Keratinocyte (primary cell): ENCODE measurements around the gene NKX2-3. TPM values are rescaled to one million over a fixed set of nuclear protein-coding genes. Genes with fewer than 3 reads are reported as not detected.

Experiments used
- DNase-seq: peaks from one replicate; pipeline ENCODE4 v3.0.0-alpha.2; 2011; ENCODE audit warnings: low read depth, missing footprints, low spot score
- FAIRE-seq: peaks from 2 replicates; lab custom pipeline; 2011; peaks lifted over from hg19 to GRCh38; lab: Jason Lieb, UNC
- H2AFZ ChIP-seq: 2 replicates; pipeline ENCODE4 v1.6.0; 2012; ENCODE audit warnings: low read length, control low read depth, inconsistent platforms; ENCODE audit not compliant: control insufficient read depth
- H3K27ac ChIP-seq: 2 replicates; pipeline ENCODE4 v1.5.1; 2011; ENCODE audit warnings: low read length; ENCODE audit not compliant: control insufficient read depth, insufficient read depth
- H3K27me3 ChIP-seq: 3 replicates; pipeline ENCODE4 v1.6.0; 2011; ENCODE audit warnings: low read length; ENCODE audit not compliant: control insufficient read depth, insufficient read depth; ENCODE audit errors: extremely low read depth
- H3K36me3 ChIP-seq, 2 experiments: 2 replicates in 1 of 2; 3 replicates in 1 of 2; pipeline ENCODE4 v1.5.1; 2011; ENCODE audit warnings: low read length in 2 of 2, mild to moderate bottlenecking in 1 of 2; ENCODE audit not compliant: control insufficient read depth in 2 of 2, insufficient read depth in 2 of 2; ENCODE audit errors: extremely low read depth in 1 of 2
- H3K4me1 ChIP-seq: 3 replicates; pipeline ENCODE4 v1.5.1; 2011; ENCODE audit warnings: low read length; ENCODE audit not compliant: control insufficient read depth, insufficient read depth; ENCODE audit errors: extremely low read depth
- H3K4me2 ChIP-seq: 3 replicates; pipeline ENCODE4 v1.6.0; 2011; ENCODE audit warnings: low read depth, low read length; ENCODE audit not compliant: control insufficient read depth, insufficient read depth; ENCODE audit errors: extremely low read depth
- H3K4me3 ChIP-seq, 3 experiments: fragments of 200-600 bp in 1 of 3; sonication (generic) in 1 of 3; 2 replicates in 2 of 3; 3 replicates in 1 of 3; pipeline ENCODE4 v1.5.1; 2011 to 2016; ENCODE audit warnings: low read length in 3 of 3, mild to moderate bottlenecking in 3 of 3, control low read depth in 2 of 3, inconsistent platforms in 1 of 3, low read depth in 1 of 3, mixed read lengths in 1 of 3, mixed run types in 1 of 3, moderate library complexity in 1 of 3; ENCODE audit not compliant: control insufficient read depth in 2 of 3, insufficient read depth in 2 of 3; ENCODE audit errors: extremely low read depth in 1 of 3
- H3K79me2 ChIP-seq: 2 replicates; pipeline ENCODE4 v1.6.0; 2012; ENCODE audit warnings: low read length; ENCODE audit not compliant: control insufficient read depth, insufficient read depth
- H3K9ac ChIP-seq: 3 replicates; pipeline ENCODE4 v1.6.0; 2011; ENCODE audit warnings: low read length; ENCODE audit not compliant: control insufficient read depth, insufficient read depth; ENCODE audit errors: extremely low read depth
- H3K9me1 ChIP-seq: 3 replicates; pipeline ENCODE4 v1.6.0; 2011; ENCODE audit warnings: low read length; ENCODE audit not compliant: control insufficient read depth, insufficient read depth; ENCODE audit errors: extremely low read depth
- H3K9me3 ChIP-seq: 2 replicates; pipeline ENCODE4 v1.5.1; 2012; ENCODE audit warnings: low read depth, low read length; ENCODE audit not compliant: control insufficient read depth
- H4K20me1 ChIP-seq: 3 replicates; pipeline ENCODE4 v1.6.0; 2011; ENCODE audit warnings: low read length; ENCODE audit not compliant: control insufficient read depth, insufficient read depth; ENCODE audit errors: extremely low read depth
- EZH2 ChIP-seq: IDR thresholded peaks from one replicate; pipeline ENCODE4 v1.6.1; 2012; ENCODE audit warnings: inconsistent platforms, mild to moderate bottlenecking, low read length, moderate library complexity
- dilution Hi-C: fragments of 300-500 bp; cut with MboI; formaldehyde crosslinking; loops from one replicate; pipeline ENCODE4 v1.7.0; 2020; ENCODE audit warnings: low sequenced_read_pairs; ENCODE audit not compliant: extremely low pct_ligation_motif_present
- polyA plus RNA-seq, 5 experiments: library from polyadenylated mRNA; depleted of rRNA in 3 of 5; stranded (reverse) in 3 of 5; stranded (forward) in 1 of 5; unstranded in 1 of 5; fragments of >200 nt; gene quantifications; 1 replicate in 1 of 5; 2 replicates in 3 of 5; 3 replicates in 1 of 5; pipeline versions ENCODE4 v1.2.1 to v1.2.3, GENCODE V29; 2011 to 2012; ENCODE audit warnings: missing spikeins in 2 of 5, low read depth in 1 of 5, low replicate concordance in 1 of 5
- TF ChIP-seq, protein P1 (sequence below), 3 experiments: IDR thresholded peaks in 1 of 3; conservative IDR thresholded peaks in 1 of 3; optimal IDR thresholded peaks in 1 of 3; 2 replicates in 2 of 3; 3 replicates in 1 of 3; pipeline versions ENCODE3 to v1.5.1; 2011; ENCODE audit warnings: low read length in 3 of 3, mild to moderate bottlenecking in 3 of 3, moderate library complexity in 2 of 3, control low read depth in 1 of 3, inconsistent platforms in 1 of 3; ENCODE audit not compliant: insufficient read depth in 2 of 3; ENCODE audit errors: extremely low read depth in 1 of 3

The NKX2-3 gene
- polyA plus RNA-seq, 1 donor (not counting 4 experiments of a cell fraction or from before 2014, with no cell fraction given), result not detected

DNA sequence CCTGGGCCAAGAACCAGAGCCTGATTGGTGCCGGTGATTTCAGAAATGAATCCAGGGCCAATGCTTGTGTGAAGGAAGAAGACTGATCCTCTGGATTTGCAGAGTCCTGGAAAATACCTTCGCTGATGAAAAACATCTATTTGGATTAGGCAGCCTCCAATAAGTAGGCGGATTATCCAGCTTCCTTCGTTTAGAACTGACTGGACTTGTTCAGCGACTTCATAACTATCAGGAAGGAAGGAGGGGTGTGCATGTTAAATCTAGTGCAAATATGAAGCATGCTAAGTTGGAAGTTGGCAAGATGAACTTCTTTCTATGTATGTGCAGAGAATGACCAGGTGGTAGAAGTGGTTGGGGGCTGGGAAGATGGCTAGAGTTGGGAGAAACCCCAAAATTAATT, 41.0 kb downstream of the NKX2-3 start:
- H3K27ac ChIP-seq, result no peak overlapping the region
- no peaks in the 10 kb centered on the region for H4K20me1 ChIP-seq
- H3K36me3 ChIP-seq, result no peaks in the 10 kb centered on the region
- H3K9ac ChIP-seq, result no peak overlapping the region
- H2AFZ ChIP-seq, result no peak overlapping the region
- H3K4me2 ChIP-seq, result no peak overlapping the region
- DNase-seq (no peak), FAIRE-seq (no peak)
- H3K79me2 ChIP-seq, result no peaks in the 10 kb centered on the region
- TF ChIP-seq, protein P1, sequence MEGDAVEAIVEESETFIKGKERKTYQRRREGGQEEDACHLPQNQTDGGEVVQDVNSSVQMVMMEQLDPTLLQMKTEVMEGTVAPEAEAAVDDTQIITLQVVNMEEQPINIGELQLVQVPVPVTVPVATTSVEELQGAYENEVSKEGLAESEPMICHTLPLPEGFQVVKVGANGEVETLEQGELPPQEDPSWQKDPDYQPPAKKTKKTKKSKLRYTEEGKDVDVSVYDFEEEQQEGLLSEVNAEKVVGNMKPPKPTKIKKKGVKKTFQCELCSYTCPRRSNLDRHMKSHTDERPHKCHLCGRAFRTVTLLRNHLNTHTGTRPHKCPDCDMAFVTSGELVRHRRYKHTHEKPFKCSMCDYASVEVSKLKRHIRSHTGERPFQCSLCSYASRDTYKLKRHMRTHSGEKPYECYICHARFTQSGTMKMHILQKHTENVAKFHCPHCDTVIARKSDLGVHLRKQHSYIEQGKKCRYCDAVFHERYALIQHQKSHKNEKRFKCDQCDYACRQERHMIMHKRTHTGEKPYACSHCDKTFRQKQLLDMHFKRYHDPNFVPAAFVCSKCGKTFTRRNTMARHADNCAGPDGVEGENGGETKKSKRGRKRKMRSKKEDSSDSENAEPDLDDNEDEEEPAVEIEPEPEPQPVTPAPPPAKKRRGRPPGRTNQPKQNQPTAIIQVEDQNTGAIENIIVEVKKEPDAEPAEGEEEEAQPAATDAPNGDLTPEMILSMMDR (optimal IDR thresholded peaks at IDR 0.05 in 1 of 3, IDR thresholded peaks at IDR 0.05 in 1 of 3, conservative IDR thresholded peaks at IDR 0.05 in 1 of 3; ENCODE audit: extremely low read depth in 1 of 3, insufficient read depth in 2 of 3, low read length in 3 of 3), result no peak
- TF ChIP-seq EZH2, result no peak
- peaks cover 4% of the 10 kb centered on the region for H3K4me1 ChIP-seq
- dilution Hi-C loops, result no loop called here
- no peaks in the 10 kb centered on the region for H3K9me1 ChIP-seq
- no peaks in the 10 kb centered on the region for H3K9me3 ChIP-seq
- H3K4me3 ChIP-seq, result no peak overlapping the region
- peaks cover 3% of the 10 kb centered on the region for H3K27me3 ChIP-seq

DNA sequence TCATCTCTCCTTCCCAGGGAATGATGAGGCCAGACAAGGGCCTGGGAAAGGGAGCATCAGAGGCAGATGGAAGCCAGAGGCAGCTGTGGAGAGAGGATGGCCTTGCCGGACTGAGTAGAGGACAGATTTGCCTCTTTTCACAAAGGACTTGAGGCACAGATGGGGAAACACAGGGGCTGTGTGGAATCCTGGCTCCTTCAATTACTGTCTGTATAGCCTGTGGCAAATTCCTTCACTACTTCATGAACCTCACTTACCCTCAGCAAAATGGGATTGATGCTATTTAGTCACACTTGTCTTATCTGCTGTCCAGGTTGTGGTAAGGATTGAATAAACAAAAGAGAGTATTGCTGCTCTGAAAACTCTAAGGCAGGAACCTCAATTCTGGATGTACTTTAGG, 47.2 kb downstream of the NKX2-3 start:
- H3K9me3 ChIP-seq, result no peaks in the 10 kb centered on the region
- no peaks in the 10 kb centered on the region for H3K4me1 ChIP-seq
- no peak overlapping the region for H3K27ac ChIP-seq
- no peaks in the 10 kb centered on the region for H4K20me1 ChIP-seq
- no peak overlapping the region for H3K4me3 ChIP-seq
- no peak for DNase-seq
- no peaks in the 10 kb centered on the region for H3K79me2 ChIP-seq
- dilution Hi-C loops, result no loop called here
- no peak for FAIRE-seq
- H3K9me1 ChIP-seq, result no peaks in the 10 kb centered on the region
- H3K27me3 ChIP-seq, result peaks cover 17% of the 10 kb centered on the region
- H3K4me2 ChIP-seq, result no peak overlapping the region
- no peak for TF ChIP-seq EZH2
- TF ChIP-seq, protein P1 (optimal IDR thresholded peaks at IDR 0.05 in 1 of 3, IDR thresholded peaks at IDR 0.05 in 1 of 3, conservative IDR thresholded peaks at IDR 0.05 in 1 of 3; ENCODE audit: extremely low read depth in 1 of 3, insufficient read depth in 2 of 3, low read length in 3 of 3), result no peak
- H3K9ac ChIP-seq, result no peak overlapping the region
- no peaks in the 10 kb centered on the region for H3K36me3 ChIP-seq
- no peak overlapping the region for H2AFZ ChIP-seq
